HEK293T (cell line): Measurements from ENCODE around the gene GNAQ.

ENCODE experiments used
- ARNT ChIP-seq: fragments of 450-650 bp; IDR thresholded peaks from 2 replicates; pipeline ENCODE4 v1.6.1; 2017; ENCODE audit warnings: mild to moderate bottlenecking
- BHLHE40 ChIP-seq: fragments of 450-650 bp; IDR thresholded peaks from 2 replicates; pipeline ENCODE4 v1.6.1; 2016; ENCODE audit warnings: mild to moderate bottlenecking, moderate library complexity, borderline replicate concordance
- ELF4 ChIP-seq: fragments of 450-650 bp; IDR thresholded peaks from 2 replicates; pipeline ENCODE4 v1.6.1; 2017; ENCODE audit warnings: antibody characterized with exemption
- FOXM1 ChIP-seq: fragments of 450-650 bp; IDR thresholded peaks from 2 replicates; pipeline ENCODE4 v1.6.1; 2017; ENCODE audit warnings: mild to moderate bottlenecking, borderline replicate concordance
- HDGF ChIP-seq: fragments of 450-650 bp; IDR thresholded peaks from 2 replicates; pipeline ENCODE4 v1.6.1; 2017; ENCODE audit warnings: antibody characterized with exemption, borderline replicate concordance
- PKNOX1 ChIP-seq: fragments of 450-650 bp; IDR thresholded peaks from 2 replicates; pipeline ENCODE4 v1.6.1; 2016
- SP1 ChIP-seq: fragments of 450-650 bp; IDR thresholded peaks from 2 replicates; pipeline ENCODE4 v1.6.1; 2017
- SUZ12 ChIP-seq: fragments of 450-650 bp; IDR thresholded peaks from 2 replicates; pipeline ENCODE4 v1.6.1; 2016; ENCODE audit warnings: mild to moderate bottlenecking
- TARDBP ChIP-seq: fragments of 450-650 bp; IDR thresholded peaks from 2 replicates; pipeline ENCODE4 v1.6.1; 2016

GRCh38 chr9:77831781-77832180, 199.8 kb downstream of the GNAQ start:
- TF ChIP-seq FOXM1: no peak
- no peak for TF ChIP-seq BHLHE40
- TF ChIP-seq PKNOX1: no peak
- no peak for TF ChIP-seq ELF4
- TF ChIP-seq SUZ12: no peak
- no peak for TF ChIP-seq HDGF
- no peak for TF ChIP-seq TARDBP
- no peak for TF ChIP-seq SP1
- TF ChIP-seq ARNT: no peak
